GM12891 (cell line): Measurements from ENCODE around the gene ZNF648.

ENCODE experiments used
- POLR2A ChIP-seq: IDR thresholded peaks from 2 replicates; pipeline ENCODE4 v1.6.1; 2011; ENCODE audit warnings: low read depth, low read length, control low read depth
- POLR2AphosphoS5 ChIP-seq: IDR thresholded peaks from 2 replicates; pipeline ENCODE4 v1.6.1; 2011; ENCODE audit warnings: low read depth, low read length, control low read depth
- POU2F2 ChIP-seq: IDR thresholded peaks from 2 replicates; pipeline ENCODE4 v1.6.1; 2011; ENCODE audit warnings: low read depth, mild to moderate bottlenecking, control low read depth, low read length, moderate library complexity
- SPI1 ChIP-seq: IDR thresholded peaks from 2 replicates; pipeline ENCODE4 v1.6.1; 2011; ENCODE audit warnings: low read depth, low read length, control low read depth

- no peak for TF ChIP-seq SPI1
- TF ChIP-seq POLR2A, result no peak
- TF ChIP-seq POLR2AphosphoS5, result no peak
- no peak for TF ChIP-seq POU2F2
These were observed 26.3 kb downstream of the ZNF648 start for GRCh38 chr1:182035097-182035770.
